H9 (cell line): ENCODE results near the gene RIPPLY1. TPM values are rescaled to one million over a fixed set of nuclear protein-coding genes. Genes with fewer than 3 reads are reported as not detected.

Source experiments
- DNase-seq: peaks from one replicate; pipeline ENCODE4 v3.0.0-alpha.2; 2017
- H2AFZ ChIP-seq: one replicate; pipeline ENCODE4 v1.6.1; 2013; ENCODE audit warnings: mild to moderate bottlenecking, low read length, control low read depth, moderate library complexity
- H2AK5ac ChIP-seq: 2 replicates; pipeline ENCODE4 v1.6.1; 2013; ENCODE audit warnings: low read length, control low read depth, mixed read lengths; ENCODE audit not compliant: insufficient read length
- H2BK120ac ChIP-seq: one replicate; pipeline ENCODE4 v1.6.1; 2013; ENCODE audit warnings: low read depth, mild to moderate bottlenecking, low read length, control low read depth, inconsistent platforms; ENCODE audit not compliant: poor library complexity, severe bottlenecking
- H2BK12ac ChIP-seq: 2 replicates; pipeline ENCODE4 v1.6.1; 2013; ENCODE audit warnings: low read length, control low read depth, mixed read lengths, low read depth; ENCODE audit not compliant: insufficient read length
- H2BK15ac ChIP-seq: 2 replicates; pipeline ENCODE4 v1.6.1; 2013; ENCODE audit warnings: low read depth, low read length, control low read depth
- H2BK20ac ChIP-seq: one replicate; pipeline ENCODE4 v1.6.1; 2013; ENCODE audit warnings: low read depth, mild to moderate bottlenecking, low read length, control low read depth, inconsistent platforms; ENCODE audit not compliant: poor library complexity, severe bottlenecking
- H2BK5ac ChIP-seq: 2 replicates; pipeline ENCODE4 v1.6.1; 2013; ENCODE audit warnings: low read length, control low read depth, mixed read lengths; ENCODE audit not compliant: insufficient read length
- H3K14ac ChIP-seq: 2 replicates; pipeline ENCODE4 v1.6.1; 2013; ENCODE audit warnings: low read length, control low read depth; ENCODE audit not compliant: insufficient read depth
- H3K18ac ChIP-seq: 2 replicates; pipeline ENCODE4 v1.6.1; 2013; ENCODE audit warnings: low read depth, mild to moderate bottlenecking, mixed read lengths, low read length, control low read depth; ENCODE audit not compliant: insufficient read length
- H3K23ac ChIP-seq: 2 replicates; pipeline ENCODE4 v1.6.1; 2013; ENCODE audit warnings: low read length, control low read depth, mixed read lengths, low read depth; ENCODE audit not compliant: insufficient read length
- H3K23me2 ChIP-seq: 2 replicates; pipeline ENCODE4 v1.6.1; 2013; ENCODE audit warnings: low read depth, mild to moderate bottlenecking, mixed read lengths, low read length, control low read depth; ENCODE audit not compliant: insufficient read length, poor library complexity, severe bottlenecking
- H3K27ac ChIP-seq: 2 replicates; pipeline ENCODE4 v1.5.1; 2013; ENCODE audit warnings: low read length, control low read depth, mixed read lengths, low read depth; ENCODE audit not compliant: insufficient read length
- H3K27me3 ChIP-seq: 2 replicates; pipeline ENCODE4 v1.6.1; 2013; ENCODE audit warnings: low read length, control low read depth, inconsistent platforms; ENCODE audit not compliant: insufficient read depth
- H3K4ac ChIP-seq: 2 replicates; pipeline ENCODE4 v1.6.1; 2013; ENCODE audit warnings: low read depth, mild to moderate bottlenecking, control low read depth, inconsistent platforms, low read length, moderate library complexity
- H3K4me1 ChIP-seq: 2 replicates; pipeline ENCODE4 v1.6.1; 2013; ENCODE audit warnings: low read length, control low read depth, inconsistent platforms; ENCODE audit not compliant: insufficient read depth
- H3K4me2 ChIP-seq: 2 replicates; pipeline ENCODE4 v1.6.1; 2013; ENCODE audit warnings: low read length, control low read depth, mixed read lengths; ENCODE audit not compliant: insufficient read length, insufficient read depth
- H3K56ac ChIP-seq: 2 replicates; pipeline ENCODE4 v1.6.1; 2013; ENCODE audit warnings: low read depth, mild to moderate bottlenecking, mixed read lengths, low read length, control low read depth; ENCODE audit not compliant: insufficient read length
- H3K79me1 ChIP-seq: 2 replicates; pipeline ENCODE4 v1.6.1; 2013; ENCODE audit warnings: low read depth, mild to moderate bottlenecking, moderate library complexity, low read length, control low read depth, inconsistent platforms; ENCODE audit not compliant: insufficient read depth, poor library complexity, severe bottlenecking
- H3K79me2 ChIP-seq: 2 replicates; pipeline ENCODE4 v1.6.1; 2013; ENCODE audit warnings: low read length, control low read depth, inconsistent platforms; ENCODE audit not compliant: insufficient read depth
- H3K9ac ChIP-seq: 2 replicates; pipeline ENCODE4 v1.6.1; 2013; ENCODE audit warnings: low read length, control low read depth, mixed read lengths; ENCODE audit not compliant: insufficient read length; ENCODE audit errors: extremely low read depth
- H3K9me3 ChIP-seq: one replicate; pipeline ENCODE4 v1.6.1; 2013; ENCODE audit warnings: low read depth, low read length, inconsistent platforms; ENCODE audit not compliant: control insufficient read depth
- H3T11ph ChIP-seq: one replicate; pipeline ENCODE4 v1.6.1; 2013; ENCODE audit warnings: mild to moderate bottlenecking, low read length, control low read depth, inconsistent platforms
- H4K20me1 ChIP-seq: one replicate; pipeline ENCODE4 v1.6.1; 2013; ENCODE audit not compliant: control insufficient read depth, insufficient read length, insufficient read depth
- H4K5ac ChIP-seq: 2 replicates; pipeline ENCODE4 v1.6.1; 2013; ENCODE audit warnings: low read depth, mild to moderate bottlenecking, mixed read lengths, low read length, control low read depth; ENCODE audit not compliant: insufficient read length
- H4K8ac ChIP-seq: replicated peaks from 2 replicates; pipeline ENCODE4 v1.6.1; 2013; ENCODE audit warnings: low read length, control low read depth, mixed read lengths, low read depth; ENCODE audit not compliant: insufficient read length
- H4K91ac ChIP-seq: 2 replicates; pipeline ENCODE4 v1.6.1; 2013; ENCODE audit warnings: low read depth, mild to moderate bottlenecking, moderate library complexity, mixed read lengths, low read length, control low read depth; ENCODE audit not compliant: insufficient read length
- H3K27ac Mint-ChIP-seq, 3 experiments: 2 replicates in 2 of 3; 3 replicates in 1 of 3; pipeline ENCODE4 v1.8.0; 2020 to 2021; ENCODE audit warnings: mixed read lengths in 3 of 3, mild to moderate bottlenecking in 1 of 3, moderate library complexity in 1 of 3
- H3K27me3 Mint-ChIP-seq: 2 replicates; pipeline ENCODE4 v1.8.0; 2021; ENCODE audit warnings: low read depth, mild to moderate bottlenecking, moderate library complexity, mixed read lengths
- H3K36me3 Mint-ChIP-seq, 3 experiments: 2 replicates in 2 of 3; 3 replicates in 1 of 3; pipeline ENCODE4 v1.8.0; 2020 to 2021; ENCODE audit warnings: low read depth in 3 of 3, mixed read lengths in 3 of 3; ENCODE audit not compliant: insufficient read depth in 1 of 3
- H3K4me1 Mint-ChIP-seq, 2 experiments: 2 replicates each; pipeline ENCODE4 v1.8.0; 2020; ENCODE audit warnings: mixed read lengths in 2 of 2
- H3K4me3 Mint-ChIP-seq, 2 experiments: 2 replicates in 1 of 2; 3 replicates in 1 of 2; pipeline ENCODE4 v1.8.0; 2020 to 2021; ENCODE audit warnings: mild to moderate bottlenecking in 2 of 2, mixed read lengths in 2 of 2, moderate library complexity in 1 of 2
- H3K9me3 Mint-ChIP-seq, 2 experiments: 2 replicates in 1 of 2; 3 replicates in 1 of 2; pipeline ENCODE4 v1.8.0; 2020; ENCODE audit warnings: mild to moderate bottlenecking in 2 of 2, mixed read lengths in 2 of 2, moderate library complexity in 1 of 2
- WGBS: extraction: QIAGEN DNeasy Blood & Tissue Kit; methylation state at CpG from one replicate; pipeline ENCODE4 v1.1.7; 2013; ENCODE audit warnings: missing lambda C conversion rate, low lambda C conversion rate, mixed read lengths; ENCODE audit not compliant: insufficient read length; ENCODE audit errors: extremely low coverage; 5-methylcytosine and 5-hydroxymethylcytosine counted together
- total RNA-seq: library from RNA; stranded (reverse); gene quantifications from 2 replicates; pipeline ENCODE4 v1.2.1, GENCODE V29; 2021
- TF ChIP-seq, protein P1 (sequence below): fragments of 200-600 bp; sonication (generic); conservative IDR thresholded peaks from 3 replicates; pipeline ENCODE4 v1.8.0; 2021; ENCODE audit warnings: antibody characterized with exemption, mild to moderate bottlenecking

Gene RIPPLY1
- total RNA-seq, 1 experiment from 2014 or later, result not detected

DNA sequence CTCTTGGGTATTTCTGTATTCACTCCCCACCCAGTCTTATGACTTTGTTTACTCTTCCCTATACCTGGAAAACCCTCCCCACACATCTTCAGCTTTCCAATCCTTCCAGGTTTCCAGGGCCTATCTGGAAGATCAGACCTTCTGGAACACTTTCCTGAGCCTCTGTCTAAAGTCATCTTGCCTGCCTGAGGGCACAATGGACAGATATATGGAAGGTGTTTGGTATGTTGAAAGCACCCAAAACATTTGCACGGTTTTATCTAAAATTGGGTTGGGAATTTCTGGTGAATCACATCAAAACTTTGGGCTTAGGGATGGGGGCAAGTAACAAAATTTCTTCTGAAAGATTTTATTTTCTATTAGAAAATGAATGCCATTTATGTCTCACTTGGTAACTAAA is 33.1 kb upstream of the RIPPLY1 start:
- H3K56ac ChIP-seq, result no peak overlapping the region
- no peak overlapping the region for H3K4ac ChIP-seq
- no peak overlapping the region for H3K27ac ChIP-seq
- no CpG with 5 or more reads among the region's 1 CpG for WGBS
- no peak overlapping the region for H3K4me2 ChIP-seq
- H3K23me2 ChIP-seq, result no peaks in the 10 kb centered on the region
- no peaks in the 10 kb centered on the region for H3K27me3 ChIP-seq
- no peaks in the 10 kb centered on the region; a peak in 1 of 7 replicates for H3K36me3 Mint-ChIP-seq
- H4K8ac ChIP-seq, result no peak overlapping the region
- H3K4me1 Mint-ChIP-seq, result no peaks in the 10 kb centered on the region
- H2AK5ac ChIP-seq, result no peak overlapping the region
- no peak for DNase-seq
- no peak overlapping the region for H3K27ac Mint-ChIP-seq
- no peaks in the 10 kb centered on the region for H4K20me1 ChIP-seq
- TF ChIP-seq, protein P1, sequence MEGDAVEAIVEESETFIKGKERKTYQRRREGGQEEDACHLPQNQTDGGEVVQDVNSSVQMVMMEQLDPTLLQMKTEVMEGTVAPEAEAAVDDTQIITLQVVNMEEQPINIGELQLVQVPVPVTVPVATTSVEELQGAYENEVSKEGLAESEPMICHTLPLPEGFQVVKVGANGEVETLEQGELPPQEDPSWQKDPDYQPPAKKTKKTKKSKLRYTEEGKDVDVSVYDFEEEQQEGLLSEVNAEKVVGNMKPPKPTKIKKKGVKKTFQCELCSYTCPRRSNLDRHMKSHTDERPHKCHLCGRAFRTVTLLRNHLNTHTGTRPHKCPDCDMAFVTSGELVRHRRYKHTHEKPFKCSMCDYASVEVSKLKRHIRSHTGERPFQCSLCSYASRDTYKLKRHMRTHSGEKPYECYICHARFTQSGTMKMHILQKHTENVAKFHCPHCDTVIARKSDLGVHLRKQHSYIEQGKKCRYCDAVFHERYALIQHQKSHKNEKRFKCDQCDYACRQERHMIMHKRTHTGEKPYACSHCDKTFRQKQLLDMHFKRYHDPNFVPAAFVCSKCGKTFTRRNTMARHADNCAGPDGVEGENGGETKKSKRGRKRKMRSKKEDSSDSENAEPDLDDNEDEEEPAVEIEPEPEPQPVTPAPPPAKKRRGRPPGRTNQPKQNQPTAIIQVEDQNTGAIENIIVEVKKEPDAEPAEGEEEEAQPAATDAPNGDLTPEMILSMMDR, result no peak
- peaks cover 10% of the 10 kb centered on the region for H3K9me3 ChIP-seq
- no peak overlapping the region for H2BK5ac ChIP-seq
- no peaks in the 10 kb centered on the region; the same call in 1 of the 2 replicates for H3K27me3 Mint-ChIP-seq
- no peak overlapping the region for H3K14ac ChIP-seq
- no peaks in the 10 kb centered on the region for H3K79me1 ChIP-seq
- H3K18ac ChIP-seq, result no peak overlapping the region
- no peak overlapping the region for H4K91ac ChIP-seq
- no peak overlapping the region for H3K9ac ChIP-seq
- H3K9me3 Mint-ChIP-seq, result peaks cover 0 to 11% of the 10 kb centered on the region in 2 experiments; a peak in 2 of 5 replicates
- no peak overlapping the region for H2BK12ac ChIP-seq
- H2BK15ac ChIP-seq, result no peak overlapping the region
- no peaks in the 10 kb centered on the region for H3K79me2 ChIP-seq
- no peak overlapping the region for H3T11ph ChIP-seq
- no peak overlapping the region for H2BK120ac ChIP-seq
- H3K23ac ChIP-seq, result no peak overlapping the region
- no peak overlapping the region for H2AFZ ChIP-seq
- H3K4me3 Mint-ChIP-seq, result no peak overlapping the region
- no peak overlapping the region for H2BK20ac ChIP-seq
- H3K4me1 ChIP-seq, result no peaks in the 10 kb centered on the region
- H4K5ac ChIP-seq, result no peak overlapping the region
